NCI-H748 (cell line): ENCODE results near the gene GMPR.

ENCODE experiments used
- DNase-seq: peaks from one replicate; lab custom pipeline; 2025; ENCODE audit not compliant: unreplicated experiment; lab: John Stamatoyannopoulos, UW

Gene GMPR

GRCh38 chr6:16270178-16270794 lies 31.9 kb downstream of the GMPR start:
- no peak for DNase-seq

DNA sequence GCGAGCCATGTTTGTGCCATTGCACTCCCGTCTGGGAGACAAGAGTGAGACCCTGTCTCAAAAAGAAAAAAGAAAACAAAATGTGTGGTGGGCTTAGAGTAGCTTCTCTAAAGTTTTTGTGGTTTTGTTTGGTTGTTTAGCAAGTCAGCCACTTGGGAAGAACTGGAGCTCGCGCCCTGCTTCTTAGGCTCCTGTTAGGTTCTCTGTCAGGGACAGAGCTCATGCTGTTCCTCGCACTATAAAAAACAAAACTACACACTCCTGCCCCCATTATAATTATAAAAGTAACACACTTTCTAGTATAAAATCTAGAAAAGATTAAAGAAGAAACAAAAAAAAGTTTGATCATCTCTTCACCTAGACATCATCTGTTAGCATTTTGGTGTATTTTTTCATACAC lies 33.0 kb downstream of the GMPR start:
- DNase-seq: no peak

DNA sequence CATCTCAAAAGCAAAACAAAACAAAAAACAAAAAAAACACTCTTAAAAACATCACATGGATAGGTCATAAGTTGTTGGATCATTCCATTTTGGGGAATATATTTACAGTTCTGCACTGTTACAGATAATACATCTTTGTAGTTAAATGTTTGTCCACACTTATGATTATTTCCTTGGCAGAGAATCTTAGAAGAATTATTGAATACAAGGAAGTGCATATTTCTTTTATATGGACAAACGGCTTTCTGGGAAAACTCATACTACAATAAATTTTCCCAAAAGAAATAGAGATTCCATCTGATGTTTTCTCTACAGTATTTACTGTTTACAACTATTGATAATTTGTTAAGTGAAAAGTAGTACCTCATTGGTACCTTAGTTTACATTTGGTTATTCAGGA lies 33.8 kb downstream of the GMPR start:
- no peak for DNase-seq

GRCh38 chr6:16273256-16273655 lies 34.9 kb downstream of the GMPR start:
- no peak for DNase-seq

GRCh38 chr6:16274483-16274882 lies 36.1 kb downstream of the GMPR start:
- DNase-seq: no peak

GRCh38 chr6:16274885-16275589 lies 36.6 kb downstream of the GMPR start:
- DNase-seq: no peak

DNA sequence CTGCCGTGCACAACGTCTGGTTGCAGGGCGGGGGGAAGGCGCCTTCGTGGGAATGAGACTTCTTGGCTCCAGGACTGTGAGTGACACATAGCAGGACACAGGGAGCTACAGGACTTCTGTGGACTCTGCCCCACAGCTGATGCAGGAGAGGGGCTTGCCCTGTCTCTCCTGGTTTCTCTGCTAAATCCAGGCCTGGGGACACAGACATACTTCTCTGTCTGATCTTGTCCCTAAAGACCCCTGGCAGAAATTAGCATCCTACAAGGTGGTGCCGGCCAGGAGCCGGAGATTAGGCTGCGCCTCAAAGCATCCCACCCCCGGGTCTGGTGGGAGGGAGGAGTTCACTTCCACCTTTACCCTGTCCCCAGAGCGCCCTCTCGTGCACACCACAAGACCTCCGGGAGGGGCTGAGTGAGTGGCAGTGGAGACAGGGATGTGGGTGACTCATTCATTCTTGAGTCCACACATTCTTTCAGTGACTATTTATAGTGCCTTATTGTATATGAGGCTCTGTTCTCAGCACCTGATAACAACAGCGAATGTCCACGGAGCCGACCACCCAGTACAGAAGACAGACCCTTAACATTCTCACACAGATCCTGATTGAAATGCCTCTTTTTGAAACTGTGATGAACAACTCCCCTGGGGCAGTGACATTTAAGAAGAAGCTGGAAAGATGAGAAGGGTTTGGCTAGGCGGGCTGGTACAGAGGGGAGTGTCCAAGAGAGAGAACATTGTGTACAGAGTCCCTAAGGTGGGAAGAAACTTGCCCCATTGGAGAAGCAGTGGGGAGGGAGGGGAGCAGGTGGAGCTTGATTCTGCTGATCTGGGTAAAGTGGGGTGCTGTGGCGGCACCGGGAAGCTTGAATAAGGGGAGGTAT lies 39.0 kb downstream of the GMPR start:
- DNase-seq: peak; percentile 34

GRCh38 chr6:16278048-16278724 lies 39.8 kb downstream of the GMPR start:
- DNase-seq: no peak

GRCh38 chr6:16278750-16279149 lies 40.4 kb downstream of the GMPR start:
- DNase-seq: no peak

DNA sequence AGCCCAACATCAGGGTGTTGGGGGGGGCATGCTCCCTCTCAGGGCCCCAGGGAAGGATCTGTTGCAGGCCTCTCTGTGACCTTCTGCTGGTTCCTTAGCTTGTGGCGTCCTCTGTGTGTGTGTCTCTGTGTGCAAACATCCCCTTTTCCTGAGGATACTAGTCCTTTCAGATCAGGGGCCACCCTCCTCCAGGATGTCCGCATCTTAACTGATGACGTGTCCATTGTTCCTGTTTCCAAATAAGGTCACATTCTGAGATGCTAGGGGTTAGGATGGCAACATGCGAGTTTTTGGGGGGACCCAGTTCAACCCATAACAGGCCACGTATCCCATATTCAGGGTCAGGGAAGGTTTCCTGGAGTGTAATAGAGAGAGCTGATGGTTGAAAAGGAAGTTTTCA lies 40.9 kb downstream of the GMPR start:
- DNase-seq: no peak

DNA sequence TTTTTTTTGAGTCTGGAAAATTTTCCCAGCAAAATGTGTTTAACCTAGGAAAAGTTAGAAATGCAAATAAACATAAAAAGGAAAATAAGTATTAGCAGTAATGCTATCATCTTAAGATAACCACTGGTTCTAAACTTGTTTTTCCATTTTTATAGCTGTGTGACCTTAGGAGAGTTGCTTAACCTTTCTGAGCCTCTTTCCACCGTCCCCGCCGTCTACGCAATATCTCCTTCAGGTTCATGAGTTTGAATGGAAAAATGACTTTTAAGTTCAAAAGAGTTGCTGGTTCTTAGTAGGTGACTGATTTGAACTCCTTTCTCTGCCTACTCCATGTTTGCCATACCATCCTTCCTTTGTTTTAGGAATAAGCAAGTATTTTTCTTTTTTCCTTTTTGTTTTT lies 44.0 kb downstream of the GMPR start:
- DNase-seq: no peak

GRCh38 chr6:16284472-16284871 lies 46.1 kb downstream of the GMPR start:
- DNase-seq: no peak

DNA sequence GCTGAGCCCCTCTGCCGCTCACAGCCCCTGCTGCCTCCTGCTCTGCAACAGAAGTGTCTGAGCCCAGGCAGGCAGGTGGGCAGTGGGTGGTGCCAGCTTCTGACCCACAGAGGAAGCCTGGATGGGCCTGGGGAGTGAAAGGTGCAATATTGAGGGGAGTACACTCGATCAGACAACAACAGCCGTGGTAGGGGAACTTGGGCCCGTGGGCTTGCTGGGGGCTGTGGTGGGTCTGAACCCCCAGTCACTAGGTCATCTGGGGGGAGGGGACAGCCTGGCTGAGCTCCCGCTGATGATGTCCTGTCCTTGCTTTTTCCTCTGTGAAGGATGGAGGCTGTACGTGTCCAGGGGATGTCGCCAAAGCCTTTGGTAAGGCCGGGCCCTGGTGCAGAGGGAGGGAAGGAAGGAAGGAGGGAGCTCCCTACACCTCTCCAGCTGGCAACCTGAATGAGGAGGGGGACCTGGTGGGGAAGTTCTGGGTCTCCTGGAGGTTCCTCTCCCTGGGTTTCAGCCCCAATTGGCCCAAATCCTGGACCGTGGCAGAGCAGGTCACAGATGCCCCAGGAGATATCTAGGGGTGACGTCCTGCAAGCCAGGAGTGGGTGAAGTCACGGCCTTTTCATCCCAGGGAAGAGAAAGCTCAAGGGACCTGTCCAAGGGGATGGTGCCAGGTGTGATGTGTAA lies 47.2 kb downstream of the GMPR start:
- DNase-seq: no peak

GRCh38 chr6:16286151-16286522 lies 47.8 kb downstream of the GMPR start:
- peak; percentile 44 for DNase-seq

- no peak for DNase-seq
Measured at GRCh38 chr6:16288163-16288562, 49.8 kb downstream of the GMPR start.

- no peak for DNase-seq
Measured at GRCh38 chr6:16291739-16292138, 53.4 kb downstream of the GMPR start.

DNA sequence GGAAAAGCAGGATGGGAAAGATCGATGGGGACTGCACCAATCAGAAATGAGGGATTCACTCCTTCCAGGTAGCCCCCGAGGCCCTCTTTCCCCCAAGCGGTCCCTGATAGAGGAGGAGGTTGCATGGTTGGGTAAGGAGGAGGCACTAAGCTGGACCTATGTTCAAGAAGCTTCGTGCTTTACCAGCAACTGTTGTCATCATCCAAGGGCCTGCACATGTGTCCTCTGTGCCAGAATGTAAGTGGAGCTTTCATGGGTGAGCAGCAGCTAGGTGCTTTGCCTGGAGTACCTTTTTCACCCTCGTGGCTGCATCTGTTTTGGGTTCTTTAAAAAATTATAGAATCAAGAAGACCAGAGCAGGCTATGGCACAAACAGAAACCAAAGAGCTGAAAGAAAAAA lies 54.0 kb downstream of the GMPR start:
- DNase-seq: no peak

GRCh38 chr6:16292942-16293341 lies 54.6 kb downstream of the GMPR start:
- DNase-seq: no peak

- DNase-seq: no peak
Measured at GRCh38 chr6:16294371-16294770, 56.0 kb downstream of the GMPR start.

DNA sequence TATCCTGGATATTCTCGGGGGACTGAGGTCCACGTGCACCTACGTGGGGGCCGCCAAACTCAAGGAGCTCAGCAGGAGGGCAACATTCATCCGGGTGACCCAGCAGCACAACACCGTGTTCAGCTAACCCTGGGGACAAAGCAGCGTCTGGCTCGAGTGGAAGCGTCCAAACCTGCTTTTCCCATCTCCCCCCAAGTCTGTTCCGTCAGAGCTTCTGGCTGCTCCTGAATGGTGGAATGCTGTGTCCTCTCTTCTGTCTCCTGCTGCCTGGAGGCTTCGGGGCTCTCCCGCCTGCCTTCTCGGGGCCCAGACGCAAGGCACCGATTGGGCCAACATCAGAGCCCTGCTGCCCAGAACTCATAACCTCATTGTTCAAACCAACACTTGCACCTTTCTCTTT lies 56.7 kb downstream of the GMPR start:
- DNase-seq: no peak

- no peak for DNase-seq
Measured at GRCh38 chr6:16295471-16295870, 57.1 kb downstream of the GMPR start.
